Melanocyte of skin (primary cell): ENCODE measurements around the gene GRIA2. TPM values are rescaled to one million over a fixed set of nuclear protein-coding genes. Genes with fewer than 3 reads are reported as not detected.

Experiments
- small RNA-seq, 2 donors: library from RNA; depleted of rRNA; stranded (forward); fragments of <200 nt; gene quantifications; one replicate each; pipeline ENCODE3, GENCODE V24; 2012
- total RNA-seq, 2 donors: library from RNA; depleted of rRNA; stranded (reverse); fragments of >200 nt; gene quantifications; 2 replicates each; pipeline ENCODE4 v1.2.3, GENCODE V29; 2012

The GRIA2 gene
- not detected for total RNA-seq

GRCh38 chr4:157220371-157220881, at the start of gene GRIA2:
Gene GRIA2 (plus strand): TSS chr4:157220728. CDS start chr4:157221043, 315 bp downstream.

Small RNA genes within 50 kb of the gene (small RNA-seq; reads per million reads assigned to genes)
- 0.12 to 0.13 reads per million in 2 donors for gene RNU6-582P

Other genes starting within 250 kb of the GRIA2 start
- 1 to 10 TPM in 1 of 2 donors, under 1 TPM in 1; 0.34 to 1.3 TPM for gene PDGFC, start 248.9 kb upstream of the GRIA2 start, total RNA-seq
- gene GLRB, start 144.6 kb upstream of the GRIA2 start, total RNA-seq: 1 to 10 TPM in 1 of 2 donors, under 1 TPM in 1; 0.67 to 1.4 TPM